Bronchial epithelial cell (primary cell): ENCODE results near the gene LGALS9B. TPM values are rescaled to one million over a fixed set of nuclear protein-coding genes. Genes with fewer than 3 reads are reported as not detected.
"Not testable (repeated sequence)": the region's sequence is repeated elsewhere in the genome, so short reads cannot be mapped to it uniquely, and the experiment has no call there.

Experiments
- DNase-seq: peaks from one replicate; pipeline ENCODE4 v3.0.0-alpha.2; 2010; ENCODE audit warnings: low read depth
- FAIRE-seq: peaks from 2 replicates; lab custom pipeline; 2011; peaks lifted over from hg19 to GRCh38; lab: Jason Lieb, UNC
- H3K27me3 ChIP-seq: 2 replicates; pipeline ENCODE4 v1.5.1; 2011; ENCODE audit warnings: low read length; ENCODE audit not compliant: control insufficient read depth, insufficient read depth
- H3K36me3 ChIP-seq: 2 replicates; pipeline ENCODE4 v1.5.1; 2011; ENCODE audit warnings: low read length; ENCODE audit not compliant: control insufficient read depth, insufficient read depth
- H3K4me3 ChIP-seq: 2 replicates; pipeline ENCODE4 v1.5.1; 2011; ENCODE audit warnings: mild to moderate bottlenecking, low read depth, low read length, control low read depth
- total RNA-seq: library from RNA; depleted of rRNA; stranded (reverse); fragments of >200 nt; gene quantifications from 2 replicates; pipeline ENCODE4 v1.2.1, GENCODE V29; 2014

The LGALS9B gene
- total RNA-seq, 1 donor from 2014 or later, result under 0.01 TPM

DNA sequence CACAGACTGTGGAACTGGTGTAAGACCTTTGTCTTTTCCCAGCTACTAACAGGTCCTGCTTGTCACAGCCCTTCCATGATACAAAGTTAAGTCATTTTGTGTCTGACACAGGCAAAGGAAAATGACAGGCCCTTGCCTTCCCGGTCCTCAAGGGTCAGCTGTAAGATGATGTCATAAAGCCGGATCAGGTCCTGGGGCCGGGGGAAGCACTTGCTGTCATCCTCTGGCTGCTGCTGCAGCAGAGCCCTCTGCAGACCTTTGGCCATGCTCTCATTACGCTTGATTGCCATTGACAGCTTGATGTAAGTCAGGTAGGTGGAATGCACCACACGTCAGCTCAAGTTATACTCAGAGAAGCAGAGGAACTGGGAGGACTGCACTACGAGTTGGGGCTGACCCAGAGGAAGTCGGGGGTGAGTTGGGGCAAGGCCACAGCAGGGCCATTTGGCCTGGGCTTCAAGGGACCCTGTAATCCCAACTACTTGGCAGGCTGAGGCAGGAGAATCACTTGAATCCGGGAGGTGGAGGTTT is 50.9 kb downstream of the LGALS9B start:
- not testable (repeated sequence) for H3K36me3 ChIP-seq, FAIRE-seq, H3K27me3 ChIP-seq, DNase-seq, H3K4me3 ChIP-seq

DNA sequence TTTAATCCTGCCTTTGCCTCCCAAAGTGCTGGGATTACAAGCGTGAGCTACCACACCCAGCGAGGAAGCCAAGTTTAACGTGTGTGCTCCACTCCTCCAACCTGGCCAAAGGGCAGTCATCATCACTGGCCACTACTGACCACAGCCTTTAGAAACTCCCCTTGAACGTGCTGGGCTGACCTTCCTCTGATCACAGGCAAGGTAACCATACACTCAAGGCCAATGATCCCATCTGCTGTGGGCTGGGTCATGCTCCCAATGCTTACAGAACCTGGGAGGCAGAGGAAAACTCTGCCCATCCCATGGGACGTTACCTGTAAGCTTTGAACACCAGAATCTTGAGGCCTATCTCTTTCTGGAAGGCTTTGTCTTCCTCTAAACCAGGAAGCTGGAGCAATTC is 51.9 kb downstream of the LGALS9B start:
- not testable (repeated sequence) for H3K36me3 ChIP-seq, DNase-seq, H3K27me3 ChIP-seq, H3K4me3 ChIP-seq, FAIRE-seq

GRCh38 chr17:20401306-20402022 is 65.9 kb downstream of the LGALS9B start:
- H3K4me3 ChIP-seq, H3K36me3 ChIP-seq, H3K27me3 ChIP-seq, FAIRE-seq: not testable (repeated sequence)
- peak; percentile 12 for DNase-seq

- not testable (repeated sequence) for H3K36me3 ChIP-seq, FAIRE-seq, H3K4me3 ChIP-seq, H3K27me3 ChIP-seq
- DNase-seq, result peak; percentile 52
Measured at GRCh38 chr17:20400559-20401305, 66.6 kb downstream of the LGALS9B start.

Other genes starting within 250 kb of the LGALS9B start
- not detected in 2 replicates for gene CDRT15L2, start 112.2 kb upstream of the LGALS9B start, total RNA-seq